Neural cell (in vitro differentiated cells): ENCODE data around the gene PCMTD2. TPM values are rescaled to one million over a fixed set of nuclear protein-coding genes. Genes with fewer than 3 reads are reported as not detected.

Source experiments
- H2AFZ ChIP-seq: fragments of 200-600, 300-800 bp; sonication (generic), shearing (Covaris generic); 2 replicates; pipeline ENCODE4 v1.6.0; 2014; ENCODE audit warnings: low read depth, mild to moderate bottlenecking, antibody characterized with exemption, low read length, moderate library complexity
- H3F3A ChIP-seq: fragments of 200-600 bp; shearing (Covaris generic); 2 replicates; pipeline ENCODE4 v1.6.1; 2016; ENCODE audit warnings: mild to moderate bottlenecking, moderate library complexity, mixed read lengths, antibody characterized with exemption, low read length; ENCODE audit not compliant: insufficient read depth, poor library complexity, severe bottlenecking
- H3K27ac ChIP-seq: fragments of 200-600, 300-800 bp; sonication (generic), shearing (Covaris generic); 2 replicates; pipeline ENCODE4 v1.5.1; 2014; ENCODE audit warnings: mild to moderate bottlenecking, low read length, moderate library complexity
- H3K27me3 ChIP-seq: fragments of 300-800, 200-600 bp; sonication (generic), shearing (Covaris generic); 2 replicates; pipeline ENCODE4 v1.6.0; 2014; ENCODE audit warnings: mild to moderate bottlenecking, low read depth, low read length, moderate library complexity; ENCODE audit not compliant: insufficient read depth
- H3K36me3 ChIP-seq: fragments of 300-800, 200-600 bp; sonication (generic), shearing (Covaris generic); 2 replicates; pipeline ENCODE4 v1.5.1; 2014; ENCODE audit warnings: mild to moderate bottlenecking, antibody characterized with exemption, low read length, moderate library complexity; ENCODE audit not compliant: insufficient read depth
- H3K4me2 ChIP-seq: fragments of 300-800, 200-600 bp; sonication (generic), shearing (Covaris generic); 2 replicates; pipeline ENCODE4 v1.6.0; 2014; ENCODE audit warnings: mild to moderate bottlenecking, low read length
- H3K4me3 ChIP-seq: fragments of 300-800, 200-600 bp; sonication (generic), shearing (Covaris generic); 2 replicates; pipeline ENCODE4 v1.5.1; 2014; ENCODE audit warnings: mild to moderate bottlenecking, low read length, moderate library complexity
- H3K79me2 ChIP-seq: fragments of 200-600 bp; shearing (Covaris generic); replicated peaks from 2 replicates; pipeline ENCODE4 v1.6.0; 2014; ENCODE audit warnings: mild to moderate bottlenecking, low read length, moderate library complexity; ENCODE audit not compliant: insufficient read depth
- H3K9ac ChIP-seq: fragments of 300-800, 200-600 bp; sonication (generic), shearing (Covaris generic); 2 replicates; pipeline ENCODE4 v1.6.1; 2016; ENCODE audit warnings: mild to moderate bottlenecking, low read length, mixed read lengths
- H3K9me2 ChIP-seq: fragments of 200-600 bp; shearing (Covaris generic); 2 replicates; pipeline ENCODE4 v1.6.1; 2016; ENCODE audit warnings: mild to moderate bottlenecking, low read length, mixed read lengths; ENCODE audit not compliant: insufficient read depth
- H3K9me3 ChIP-seq: fragments of 200-600, 300-800 bp; sonication (generic), shearing (Covaris generic); 2 replicates; pipeline ENCODE4 v1.6.1; 2016; ENCODE audit warnings: mild to moderate bottlenecking, mixed run types, low read length, moderate library complexity, mixed read lengths
- H4K20me1 ChIP-seq: fragments of 200-600 bp; shearing (Covaris generic); 2 replicates; pipeline ENCODE4 v1.6.1; 2016; ENCODE audit warnings: mild to moderate bottlenecking, mixed run types; ENCODE audit not compliant: insufficient read depth
- EP300 ChIP-seq: fragments of 450-650 bp; conservative IDR thresholded peaks from 2 replicates; pipeline ENCODE4 v1.6.1; 2014; ENCODE audit warnings: antibody characterized with exemption, mild to moderate bottlenecking, moderate library complexity; ENCODE audit not compliant: poor library complexity, severe bottlenecking
- EZH2 ChIP-seq: fragments of 200-600, 300-800 bp; shearing (Covaris generic), sonication (generic); IDR thresholded peaks from 2 replicates; pipeline ENCODE4 v1.6.1; 2014; ENCODE audit warnings: antibody characterized with exemption, low read length, borderline replicate concordance, mild to moderate bottlenecking; ENCODE audit not compliant: insufficient read depth, poor library complexity, severe bottlenecking
- MXI1 ChIP-seq: fragments of 450-650 bp; conservative IDR thresholded peaks from 2 replicates; pipeline ENCODE4 v1.6.1; 2014; ENCODE audit warnings: antibody characterized with exemption, mild to moderate bottlenecking; ENCODE audit not compliant: poor library complexity, severe bottlenecking
- POLR2AphosphoS5 ChIP-seq: IDR thresholded peaks from 2 replicates; pipeline ENCODE4 v1.6.1; 2012
- RAD21 ChIP-seq: fragments of 450-650 bp; conservative IDR thresholded peaks from 2 replicates; pipeline ENCODE4 v1.6.1; 2014; ENCODE audit warnings: antibody characterized with exemption, mild to moderate bottlenecking, moderate library complexity
- REST ChIP-seq: IDR thresholded peaks from 2 replicates; pipeline ENCODE4 v1.6.1; 2012; ENCODE audit warnings: borderline replicate concordance
- SMC3 ChIP-seq: fragments of 450-650 bp; conservative IDR thresholded peaks from 2 replicates; pipeline ENCODE4 v1.6.1; 2014; ENCODE audit warnings: antibody characterized with exemption, mild to moderate bottlenecking, moderate library complexity; ENCODE audit not compliant: poor library complexity
- TAF1 ChIP-seq: IDR thresholded peaks from 2 replicates; pipeline ENCODE4 v1.6.1; 2012; ENCODE audit warnings: low read depth
- polyA plus RNA-seq: library from polyadenylated mRNA; depleted of rRNA; stranded (reverse); fragments of >200 nt; gene quantifications from 2 replicates; pipeline ENCODE4 v1.2.3, GENCODE V29; 2014
- TF ChIP-seq, protein P1 (sequence below): fragments of 450-650 bp; IDR thresholded peaks from 2 replicates; pipeline ENCODE4 v1.5.1; 2014; ENCODE audit warnings: antibody characterized with exemption, mild to moderate bottlenecking, moderate library complexity; ENCODE audit not compliant: poor library complexity, severe bottlenecking

The PCMTD2 gene
- polyA plus RNA-seq, 1 donor from 2014 or later = 270 TPM

DNA sequence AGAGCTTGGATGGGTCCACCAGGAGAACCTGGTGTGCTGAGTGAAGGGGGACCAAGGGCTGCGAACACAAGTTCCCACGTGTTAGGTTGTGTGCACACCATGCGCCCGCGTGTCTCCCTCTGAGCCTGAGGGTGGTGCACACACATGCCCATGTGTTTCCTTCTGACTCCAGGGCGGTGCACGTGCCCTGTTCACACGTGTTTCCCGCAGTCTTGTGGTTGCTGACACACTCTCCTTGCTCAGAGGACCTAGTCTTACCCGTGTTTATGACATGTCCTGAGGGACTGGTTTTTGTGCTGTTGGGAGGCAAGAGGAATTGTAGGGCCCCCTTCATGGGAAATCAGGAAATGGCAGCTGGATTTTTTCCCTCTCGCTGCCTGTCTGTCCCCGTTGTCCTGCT, 36.3 kb upstream of the PCMTD2 start:
- no peak overlapping the region for H2AFZ ChIP-seq

DNA sequence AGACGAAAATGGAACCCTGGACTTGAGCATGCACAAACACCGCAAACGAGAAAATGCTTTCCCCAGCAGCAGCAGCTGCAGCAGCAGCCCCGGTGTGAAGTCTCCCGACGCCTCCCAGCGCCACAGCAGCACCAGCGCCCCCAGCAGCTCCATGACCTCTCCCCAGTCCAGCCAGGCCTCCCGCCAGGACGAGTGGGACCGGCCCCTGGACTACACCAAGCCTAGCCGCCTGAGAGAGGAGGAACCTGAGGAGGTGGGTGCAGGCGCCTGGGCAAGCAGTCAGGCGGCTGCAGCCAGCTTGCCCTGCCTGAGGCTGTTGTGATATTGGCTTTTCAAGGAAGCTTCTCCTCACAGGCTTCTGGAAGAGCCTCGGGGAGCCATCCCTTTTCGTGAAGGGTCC, 35.8 kb upstream of the PCMTD2 start:
- H3K4me2 ChIP-seq = no peak overlapping the region
- no peak overlapping the region for H2AFZ ChIP-seq
- no peaks in the 10 kb centered on the region for H3K9me2 ChIP-seq
- H3K9me3 ChIP-seq = no peaks in the 10 kb centered on the region
- no peaks in the 10 kb centered on the region for H3K79me2 ChIP-seq
- peaks cover 17% of the 10 kb centered on the region for H3K36me3 ChIP-seq
- no peak overlapping the region for H3K4me3 ChIP-seq
- no peaks in the 10 kb centered on the region for H3K27me3 ChIP-seq
- no peaks in the 10 kb centered on the region for H4K20me1 ChIP-seq
- no peak overlapping the region for H3K27ac ChIP-seq
- H3K9ac ChIP-seq = no peak overlapping the region
- no peaks in the 10 kb centered on the region for H3F3A ChIP-seq
- no peak for TF ChIP-seq EZH2
- TF ChIP-seq, protein P1, sequence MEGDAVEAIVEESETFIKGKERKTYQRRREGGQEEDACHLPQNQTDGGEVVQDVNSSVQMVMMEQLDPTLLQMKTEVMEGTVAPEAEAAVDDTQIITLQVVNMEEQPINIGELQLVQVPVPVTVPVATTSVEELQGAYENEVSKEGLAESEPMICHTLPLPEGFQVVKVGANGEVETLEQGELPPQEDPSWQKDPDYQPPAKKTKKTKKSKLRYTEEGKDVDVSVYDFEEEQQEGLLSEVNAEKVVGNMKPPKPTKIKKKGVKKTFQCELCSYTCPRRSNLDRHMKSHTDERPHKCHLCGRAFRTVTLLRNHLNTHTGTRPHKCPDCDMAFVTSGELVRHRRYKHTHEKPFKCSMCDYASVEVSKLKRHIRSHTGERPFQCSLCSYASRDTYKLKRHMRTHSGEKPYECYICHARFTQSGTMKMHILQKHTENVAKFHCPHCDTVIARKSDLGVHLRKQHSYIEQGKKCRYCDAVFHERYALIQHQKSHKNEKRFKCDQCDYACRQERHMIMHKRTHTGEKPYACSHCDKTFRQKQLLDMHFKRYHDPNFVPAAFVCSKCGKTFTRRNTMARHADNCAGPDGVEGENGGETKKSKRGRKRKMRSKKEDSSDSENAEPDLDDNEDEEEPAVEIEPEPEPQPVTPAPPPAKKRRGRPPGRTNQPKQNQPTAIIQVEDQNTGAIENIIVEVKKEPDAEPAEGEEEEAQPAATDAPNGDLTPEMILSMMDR = no peak
- no peak for TF ChIP-seq RAD21
- no peak for TF ChIP-seq MXI1
- TF ChIP-seq EP300 = no peak
- TF ChIP-seq TAF1 = no peak
- no peak for TF ChIP-seq REST
- TF ChIP-seq SMC3 = no peak

More for the DNA sequence above, 36.3 kb upstream of the PCMTD2 start:
- Histone ChIP-seq H3K9me2 (no peaks in the 10 kb centered on the region), H3K27me3 (no peaks in the 10 kb centered on the region), H3F3A (no peaks in the 10 kb centered on the region), H3K4me2 (no peak overlapping the region), H3K9ac (no peak overlapping the region), H3K27ac (no peak overlapping the region), H4K20me1 (no peaks in the 10 kb centered on the region), H3K79me2 (no peaks in the 10 kb centered on the region), H3K9me3 (no peaks in the 10 kb centered on the region), H3K4me3 (no peak overlapping the region), H3K36me3 (peaks cover 17% of the 10 kb centered on the region)
- TF ChIP-seq EP300 (no peak), EZH2 (no peak), REST (no peak), SMC3 (no peak), MXI1 (no peak), RAD21 (no peak), TAF1 (no peak), POLR2AphosphoS5 (no peak)
- TF ChIP-seq, protein P1 = no peak
